HCT116 (cell line): Measurements from ENCODE around the gene SDK1. TPM values are rescaled to one million over a fixed set of nuclear protein-coding genes. Genes with fewer than 3 reads are reported as not detected.

ENCODE experiments used
- ATAC-seq: fragments of 200-7000 bp; cut with Tn5 transposase; 2 replicates; pipeline ENCODE4 v1.9.1; 2020; ENCODE audit warnings: mild to moderate bottlenecking, moderate library complexity
- BruUV-seq: library from RNA; stranded (reverse); fragments of 400-500 nt; replicated peaks from 2 replicates; lab custom pipeline; 2021; lab: Mats Ljungman, UMichigan
- CTCF ChIA-PET: fragments of 300-600 bp; sonication (Branson Sonifier 250); formaldehyde crosslinking; loops from one replicate; lab custom pipeline; 2021; ENCODE audit warnings: antibody characterized with exemption; lab: Charles Lee
- POLR2A ChIA-PET: fragments of 300-600, 350-600 bp; sonication (Branson Sonifier 250); formaldehyde crosslinking; loops from one replicate; lab custom pipeline; 2021; ENCODE audit warnings: antibody characterized with exemption; lab: Charles Lee
- RAD21 ChIA-PET, 2 experiments: fragments of 300-600 bp; sonication (Branson Sonifier 250); formaldehyde crosslinking; loops; one replicate each; lab custom pipeline; 2023; ENCODE audit warnings: low total read pairs in 2 of 2; ENCODE audit not compliant: uncharacterized antibody in 2 of 2, unreplicated experiment in 2 of 2, low non-redundant PET in 1 of 2; lab: Charles Lee
- DNase-seq: peaks from one replicate; pipeline ENCODE4 v3.0.0-alpha.2; 2010; ENCODE audit warnings: low read depth, low spot score
- H2AFZ ChIP-seq: fragments of 200-600 bp; shearing (Covaris generic), sonication (generic); 2 replicates; pipeline ENCODE4 v1.6.1; 2017; ENCODE audit warnings: low read depth, mixed run types, mixed read lengths, antibody characterized with exemption, low read length; ENCODE audit not compliant: poor library complexity, severe bottlenecking
- H3K27ac ChIP-seq: 2 replicates; pipeline ENCODE4 v1.5.1; 2012; ENCODE audit warnings: low read depth, low read length
- H3K27me3 ChIP-seq: fragments of 200-600 bp; sonication (generic); 2 replicates; pipeline ENCODE4 v1.6.1; 2016; ENCODE audit warnings: mixed run types, low read length, mixed read lengths; ENCODE audit not compliant: insufficient read depth
- H3K36me3 ChIP-seq, 2 experiments: fragments of 200-500 bp in 1 of 2; fragments of 200-600 bp in 1 of 2; sonication (Bioruptor generic) in 1 of 2; sonication (generic) in 1 of 2; 2 replicates each; pipeline versions ENCODE4 v1.5.1 to v1.6.1; 2014 to 2016; ENCODE audit warnings: low read length in 2 of 2, inconsistent platforms in 1 of 2, mixed read lengths in 1 of 2, mixed run types in 1 of 2; ENCODE audit not compliant: insufficient read depth in 2 of 2, control insufficient read depth in 1 of 2
- H3K4me1 ChIP-seq, 2 experiments: fragments of 200-600 bp in 1 of 2; sonication (generic) in 1 of 2; 2 replicates each; pipeline versions ENCODE4 v1.5.1 to v1.6.1; 2012 to 2017; ENCODE audit warnings: low read length in 2 of 2, inconsistent platforms in 1 of 2, mild to moderate bottlenecking in 1 of 2, mixed read lengths in 1 of 2, mixed run types in 1 of 2, moderate library complexity in 1 of 2; ENCODE audit not compliant: insufficient read depth in 2 of 2, control insufficient read depth in 1 of 2
- H3K4me2 ChIP-seq: fragments of 200-600 bp; sonication (generic); 2 replicates; pipeline ENCODE4 v1.6.1; 2017; ENCODE audit warnings: mixed run types, low read length, mixed read lengths
- H3K4me3 ChIP-seq, 2 experiments: fragments of 200-600 bp in 1 of 2; sonication (generic) in 1 of 2; replicated peaks in 1 of 2; 2 replicates each; pipeline ENCODE4 v1.5.1; 2011 to 2016; ENCODE audit warnings: low read length in 2 of 2, control low read depth in 1 of 2, low read depth in 1 of 2, mild to moderate bottlenecking in 1 of 2, mixed read lengths in 1 of 2, mixed run types in 1 of 2
- H3K79me2 ChIP-seq: fragments of 200-600 bp; sonication (generic); 2 replicates; pipeline ENCODE4 v1.6.1; 2017; ENCODE audit warnings: mild to moderate bottlenecking, mixed run types, low read length, moderate library complexity, mixed read lengths; ENCODE audit not compliant: insufficient read depth
- H3K9ac ChIP-seq: fragments of 200-600 bp; sonication (generic); 2 replicates; pipeline ENCODE4 v1.6.1; 2016; ENCODE audit warnings: low read length, mixed read lengths
- H3K9me2 ChIP-seq: fragments of 200-600 bp; sonication (generic), shearing (Covaris generic); 2 replicates; pipeline ENCODE4 v1.6.1; 2017; ENCODE audit warnings: mixed run types, mild to moderate bottlenecking, moderate library complexity; ENCODE audit not compliant: insufficient read depth
- H3K9me3 ChIP-seq, 2 experiments: fragments of 200-500 bp in 1 of 2; fragments of 200-600 bp in 1 of 2; sonication (Bioruptor generic) in 1 of 2; sonication (generic) in 1 of 2; 2 replicates each; pipeline ENCODE4 v1.6.1; 2014 to 2017; ENCODE audit warnings: low read length in 2 of 2, mixed read lengths in 2 of 2, inconsistent platforms in 1 of 2, low read depth in 1 of 2, mild to moderate bottlenecking in 1 of 2, mixed run types in 1 of 2, moderate library complexity in 1 of 2; ENCODE audit not compliant: control insufficient read depth in 1 of 2, insufficient read depth in 1 of 2
- H4K20me1 ChIP-seq: fragments of 200-600 bp; sonication (generic), shearing (Covaris generic); 2 replicates; pipeline ENCODE4 v1.6.1; 2017; ENCODE audit warnings: mixed run types, mild to moderate bottlenecking, moderate library complexity; ENCODE audit not compliant: insufficient read depth
- ATF3 ChIP-seq: IDR thresholded peaks from 2 replicates; pipeline ENCODE4 v1.6.1; 2012
- CBX3 ChIP-seq: IDR thresholded peaks from 2 replicates; pipeline ENCODE4 v1.6.1; 2012; ENCODE audit warnings: low read depth
- CEBPB ChIP-seq: IDR thresholded peaks from 2 replicates; pipeline ENCODE4 v1.6.1; 2012; ENCODE audit warnings: low read depth
- CTCF ChIP-seq, 3 experiments: fragments of 200-600 bp in 1 of 3; sonication (generic) in 1 of 3; IDR thresholded peaks in 2 of 3; conservative IDR thresholded peaks in 1 of 3; 2 replicates each; pipeline ENCODE4 v1.5.1; 2012 to 2017; ENCODE audit warnings: low read depth in 2 of 3, low read length in 2 of 3, antibody characterized with exemption in 1 of 3, borderline replicate concordance in 1 of 3, control low read depth in 1 of 3, mild to moderate bottlenecking in 1 of 3, mixed read lengths in 1 of 3, mixed run types in 1 of 3, moderate library complexity in 1 of 3; ENCODE audit not compliant: insufficient read depth in 1 of 3
- EGR1 ChIP-seq: IDR thresholded peaks from 2 replicates; pipeline ENCODE4 v1.6.1; 2012; ENCODE audit warnings: low read depth
- ELF1 ChIP-seq: IDR thresholded peaks from 2 replicates; pipeline ENCODE4 v1.6.1; 2012; ENCODE audit warnings: low read depth, borderline replicate concordance
- EZH2 ChIP-seq: fragments of 200-600 bp; sonication (generic); IDR thresholded peaks from 2 replicates; pipeline ENCODE4 v1.6.1; 2017; ENCODE audit warnings: antibody characterized with exemption, mixed run types
- EZH2phosphoT487 ChIP-seq: fragments of 200-600 bp; IDR thresholded peaks from 2 replicates; pipeline ENCODE4 v1.6.1; 2018; ENCODE audit warnings: antibody characterized with exemption, borderline replicate concordance
- FOSL1 ChIP-seq: IDR thresholded peaks from 2 replicates; pipeline ENCODE4 v1.6.1; 2012; ENCODE audit warnings: low read depth
- JUND ChIP-seq: IDR thresholded peaks from 2 replicates; pipeline ENCODE4 v1.6.1; 2012
- MAX ChIP-seq: IDR thresholded peaks from 2 replicates; pipeline ENCODE4 v1.6.1; 2012
- POLR2A ChIP-seq: IDR thresholded peaks from 2 replicates; pipeline ENCODE4 v1.7.0; 2011; ENCODE audit warnings: borderline replicate concordance; ENCODE audit not compliant: insufficient read depth, insufficient read length; ENCODE audit errors: extremely low read depth
- POLR2AphosphoS5 ChIP-seq: IDR thresholded peaks from 2 replicates; pipeline ENCODE4 v1.6.1; 2011; ENCODE audit warnings: mild to moderate bottlenecking, low read depth, low read length, moderate library complexity
- RAD21 ChIP-seq: IDR thresholded peaks from 2 replicates; pipeline ENCODE4 v1.6.1; 2012; ENCODE audit warnings: low read depth, mild to moderate bottlenecking
- SIN3A ChIP-seq: IDR thresholded peaks from 2 replicates; pipeline ENCODE4 v1.6.1; 2012; ENCODE audit warnings: low read depth
- SRF ChIP-seq: IDR thresholded peaks from 2 replicates; pipeline ENCODE4 v1.6.1; 2012; ENCODE audit warnings: low read depth
- TCF7L2 ChIP-seq: IDR thresholded peaks from 2 replicates; pipeline ENCODE4 v1.7.0; 2011; ENCODE audit warnings: borderline replicate concordance, inconsistent platforms; ENCODE audit not compliant: insufficient read depth, insufficient read length; ENCODE audit errors: extremely low read depth
- YY1 ChIP-seq: IDR thresholded peaks from 2 replicates; pipeline ENCODE4 v1.6.1; 2011; ENCODE audit warnings: low read length, low read depth, moderate library complexity, mild to moderate bottlenecking; ENCODE audit not compliant: insufficient replicate concordance; ENCODE audit errors: extremely low read depth
- ZFX ChIP-seq: fragments of 450-650 bp; IDR thresholded peaks from 2 replicates; pipeline ENCODE4 v1.6.1; 2017
- ZNF274 ChIP-seq: fragments of 200-500 bp; sonication (Bioruptor generic); IDR thresholded peaks from 2 replicates; pipeline ENCODE4 v1.6.1; 2014; ENCODE audit warnings: mild to moderate bottlenecking, low read depth, low read length, inconsistent platforms
- intact Hi-C: fragments of 100-400 bp; cut with micrococcal nuclease; formaldehyde crosslinking; loops from 2 replicates; pipeline ENCODE4 v1.10.0; 2022
- total RNA-seq: library from RNA; stranded (reverse); gene quantifications from one replicate; pipeline ENCODE4 v1.2.1, GENCODE V29; 2021; ENCODE audit not compliant: unreplicated experiment

The SDK1 gene
- total RNA-seq, 1 experiment from 2014 or later, result 0.05 TPM

- H3K27ac ChIP-seq, result no peak overlapping the region
- peaks cover 22% of the 10 kb centered on the region for H3K27me3 ChIP-seq
These were observed 705.6 kb downstream of the SDK1 start for GRCh38 chr7:4006687-4007086.

More at GRCh38 chr7:4006687-4007086, 705.6 kb downstream of the SDK1 start:
- no peaks in the 10 kb centered on the region for H3K79me2 ChIP-seq
- DNase-seq, result no peak
- ChIA-PET RAD21 (no interaction called here), POLR2A (no interaction called here), CTCF (no interaction called here)
- no peaks in the 10 kb centered on the region for H4K20me1 ChIP-seq
- H3K4me1 ChIP-seq, result no peaks in the 10 kb centered on the region
- no peak overlapping the region for H2AFZ ChIP-seq
- no peak for ATAC-seq
- BruUV-seq, result no TSS peak
- H3K9me2 ChIP-seq, result no peaks in the 10 kb centered on the region
- H3K36me3 ChIP-seq, result no peaks in the 10 kb centered on the region
- no peak overlapping the region for H3K4me2 ChIP-seq
- TF ChIP-seq POLR2AphosphoS5 (no peak), YY1 (no peak), CBX3 (no peak), FOSL1 (no peak), CEBPB (no peak), ATF3 (no peak), ZNF274 (no peak), ZFX (no peak), SIN3A (no peak), CTCF (IDR thresholded peaks at IDR 0.05 in 2 of 3, conservative IDR thresholded peaks at IDR 0.05 in 1 of 3; ENCODE audit: borderline replicate concordance in 1 of 3, insufficient read depth in 1 of 3, low read depth in 2 of 3, low read length in 2 of 3) (no peak), SRF (no peak), EZH2phosphoT487 (no peak), EGR1 (no peak), POLR2A (no peak), JUND (no peak), TCF7L2 (no peak), MAX (no peak), ELF1 (no peak), RAD21 (no peak), EZH2 (no peak)
- intact Hi-C loops, result no loop called here
- H3K9me3 ChIP-seq, result no peaks in the 10 kb centered on the region
- H3K4me3 ChIP-seq, result no peak overlapping the region
- no peak overlapping the region for H3K9ac ChIP-seq
